Amniotic stem cell (primary cell): ENCODE measurements around the gene MAN2A1.

Experiments
- DNase-seq: peaks from one replicate; lab custom pipeline; 2025; lab: John Stamatoyannopoulos, UW

The MAN2A1 gene

GRCh38 chr5:109682383-109682782, 7.3 kb upstream of the MAN2A1 start:
- DNase-seq = no peak

- DNase-seq = no peak
Measured at GRCh38 chr5:109685916-109686315, 3.8 kb upstream of the MAN2A1 start.

DNA sequence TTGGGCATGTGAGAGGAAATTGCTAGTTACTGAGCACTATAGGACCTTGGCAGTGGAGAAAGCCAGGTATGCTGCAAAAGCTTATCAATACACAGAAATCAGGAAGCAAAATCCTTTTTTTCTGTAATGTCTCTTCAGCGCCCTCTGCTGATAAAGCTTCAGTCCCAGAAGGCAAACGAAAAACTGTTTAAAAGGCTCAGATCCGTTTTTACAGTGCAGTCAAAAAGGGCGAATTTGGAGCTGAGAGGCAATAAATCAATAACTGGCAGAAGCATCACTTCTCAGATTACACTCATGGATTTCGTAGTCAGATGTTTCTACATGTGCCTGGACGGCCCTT, 1.1 kb upstream of the MAN2A1 start:
- DNase-seq = no peak

DNA sequence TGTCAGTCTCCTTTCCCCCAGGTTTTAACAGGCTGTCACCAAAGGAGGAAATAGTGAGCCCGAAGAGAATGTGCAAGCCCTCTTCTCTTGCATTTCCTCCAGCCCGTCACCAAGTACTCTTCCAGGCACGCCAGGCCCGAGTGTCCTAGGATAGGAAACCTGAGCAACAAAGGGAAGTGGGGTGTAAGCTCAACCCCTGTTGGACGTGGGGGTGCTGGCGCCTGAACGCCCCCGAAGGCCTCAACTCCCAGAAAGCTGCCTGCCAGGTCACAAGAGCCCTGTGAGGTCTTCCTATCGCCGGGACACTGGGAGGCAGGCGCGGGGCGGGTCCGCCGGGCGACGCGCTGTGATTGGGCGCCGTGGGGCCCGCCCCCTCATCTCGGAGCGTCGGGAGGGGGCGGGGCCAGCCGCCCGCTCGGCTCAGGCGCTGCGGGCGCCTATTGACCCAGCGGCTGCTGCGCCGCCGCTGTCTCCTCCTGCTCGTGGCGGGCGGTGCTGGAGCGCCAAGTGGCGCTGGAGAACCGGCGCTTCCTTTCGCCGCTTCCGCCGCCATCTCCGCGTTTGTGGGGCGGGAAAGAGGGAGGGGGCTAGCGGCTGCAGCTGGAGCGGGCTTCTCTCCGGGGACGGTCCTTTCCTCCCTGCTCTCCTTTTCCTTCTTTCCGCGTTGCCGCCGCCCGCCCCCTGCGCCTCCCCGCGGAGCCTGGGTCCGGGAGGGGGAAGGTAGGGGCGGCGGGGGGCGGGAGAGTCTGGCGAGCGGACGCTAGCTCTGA, 572 bp upstream of the MAN2A1 start:
- peak; percentile 76 for DNase-seq

- no peak for DNase-seq
Measured at GRCh38 chr5:109690242-109690974, 681 bp downstream of the MAN2A1 start.

- peak; percentile 88 for DNase-seq
Measured at GRCh38 chr5:109690975-109691574, 1.3 kb downstream of the MAN2A1 start.

DNA sequence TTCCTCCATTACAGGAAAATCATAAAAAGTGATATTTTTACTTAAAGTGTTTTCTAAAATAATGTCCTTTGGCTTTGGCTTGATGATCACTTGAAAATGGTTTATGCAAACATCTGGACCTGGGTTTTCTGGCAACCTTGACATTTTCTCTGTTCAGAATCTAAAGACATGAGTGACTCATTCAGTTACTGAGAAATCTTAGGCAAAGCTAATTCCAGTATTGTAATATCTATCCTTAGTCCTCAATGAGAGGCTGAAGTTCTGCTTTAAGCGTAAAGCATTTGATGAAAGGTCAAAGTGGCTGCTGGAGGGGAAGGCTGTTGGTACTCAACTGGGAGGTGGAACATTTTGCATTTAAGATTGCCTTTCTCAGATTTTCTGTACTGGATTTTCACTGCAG, 2.3 kb downstream of the MAN2A1 start:
- peak; percentile 39 for DNase-seq

DNA sequence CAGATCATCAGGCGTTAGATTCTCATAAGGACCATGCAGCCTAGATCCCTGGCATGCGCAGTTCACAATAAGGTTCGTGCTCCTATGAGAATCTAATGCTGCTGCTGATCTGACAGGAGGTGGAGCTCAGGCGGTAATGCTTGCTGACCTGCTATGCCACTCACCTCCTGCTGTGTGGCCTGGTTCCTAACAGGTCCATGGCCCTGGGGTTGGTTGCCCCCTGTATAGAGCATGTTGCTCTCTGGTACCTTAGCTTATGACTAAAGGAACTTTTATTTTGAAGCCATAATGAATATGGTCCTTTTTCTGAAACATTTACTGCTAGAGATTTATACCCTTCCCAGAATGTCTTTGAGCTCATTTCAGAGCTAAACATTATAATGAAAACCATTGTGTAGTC, 3.1 kb downstream of the MAN2A1 start:
- no peak for DNase-seq

DNA sequence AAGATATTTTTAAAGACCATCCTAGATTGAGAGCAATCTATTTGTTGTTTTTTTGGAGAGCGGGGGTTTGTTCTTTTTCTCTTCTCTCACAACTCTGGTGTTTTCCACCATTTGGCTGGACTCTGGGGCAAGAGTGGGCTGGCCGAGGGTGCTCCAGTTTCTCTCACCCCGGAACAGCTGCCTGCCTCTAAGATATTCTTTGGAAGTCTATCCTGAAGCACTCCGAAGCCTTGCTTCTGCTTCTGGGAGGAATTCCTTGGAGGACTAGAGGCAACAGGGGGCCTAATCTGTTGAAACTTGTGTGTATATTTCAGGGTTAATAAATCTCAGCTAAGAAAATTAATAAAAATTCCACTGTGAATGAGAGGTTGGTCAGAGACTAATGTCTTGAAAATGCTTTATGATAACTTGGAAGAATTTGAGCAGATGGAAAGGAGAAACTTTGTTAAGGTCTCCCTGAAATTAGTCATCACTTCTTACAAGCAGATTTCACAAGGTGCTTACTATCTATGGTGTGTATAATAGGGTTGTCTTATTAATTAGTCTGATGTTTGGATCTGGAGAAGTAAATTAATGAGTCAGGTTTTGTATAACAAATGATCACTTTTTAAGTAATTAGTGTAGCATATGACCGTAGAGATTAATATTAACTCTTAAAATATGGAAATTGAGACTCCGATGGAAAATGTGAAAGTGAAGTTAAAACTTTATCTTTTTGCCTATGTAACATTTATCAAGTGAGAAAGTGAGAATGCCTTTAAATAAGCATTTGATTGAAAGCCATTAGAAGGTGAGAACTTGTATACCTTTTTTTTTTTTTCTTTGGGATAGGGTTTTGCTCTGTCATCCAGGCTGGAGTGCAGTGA, 4.0 kb downstream of the MAN2A1 start:
- no peak for DNase-seq

DNA sequence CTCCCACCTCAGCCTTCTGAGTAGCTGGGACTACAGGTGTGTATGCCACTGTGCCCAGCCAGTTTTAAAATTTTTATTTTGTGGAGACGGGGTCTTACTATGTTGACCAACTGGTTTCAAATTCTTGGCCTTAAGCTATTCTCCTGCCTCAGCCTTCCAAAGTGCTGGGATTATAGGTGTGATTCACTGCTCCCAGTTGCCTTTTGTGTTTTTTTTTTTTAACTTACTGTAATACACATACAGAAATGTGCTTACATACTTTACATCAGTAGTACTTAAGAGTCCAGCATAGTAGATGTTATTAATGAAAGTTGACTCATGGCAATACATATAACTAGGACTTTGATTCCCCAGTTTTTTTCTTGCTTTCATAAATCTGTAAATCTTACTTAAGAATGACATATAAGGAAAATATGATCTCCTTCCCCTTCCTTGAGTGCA, 4.7 kb downstream of the MAN2A1 start:
- DNase-seq = peak; percentile 11

- DNase-seq = no peak
Measured at GRCh38 chr5:109695005-109695926, 5.5 kb downstream of the MAN2A1 start.

DNA sequence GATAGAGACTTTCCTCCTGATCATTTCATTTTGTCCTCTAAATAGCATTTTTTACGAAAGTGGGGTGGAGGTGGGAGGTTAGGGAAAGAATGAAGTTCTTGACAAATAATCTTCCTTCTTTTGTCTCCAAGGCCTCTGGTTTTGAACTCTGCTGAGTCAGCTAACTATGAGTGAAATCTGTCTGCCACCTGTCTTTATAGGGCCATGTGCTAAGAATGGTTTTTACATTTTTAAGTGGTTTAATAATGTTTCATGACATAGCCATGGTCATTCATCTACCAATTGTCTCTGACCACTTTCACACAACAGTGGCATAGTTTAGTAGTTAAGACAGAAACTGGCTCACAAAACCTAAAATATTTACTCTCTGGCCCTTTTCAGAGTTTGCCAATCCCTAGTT, 7.6 kb downstream of the MAN2A1 start:
- no peak for DNase-seq

DNA sequence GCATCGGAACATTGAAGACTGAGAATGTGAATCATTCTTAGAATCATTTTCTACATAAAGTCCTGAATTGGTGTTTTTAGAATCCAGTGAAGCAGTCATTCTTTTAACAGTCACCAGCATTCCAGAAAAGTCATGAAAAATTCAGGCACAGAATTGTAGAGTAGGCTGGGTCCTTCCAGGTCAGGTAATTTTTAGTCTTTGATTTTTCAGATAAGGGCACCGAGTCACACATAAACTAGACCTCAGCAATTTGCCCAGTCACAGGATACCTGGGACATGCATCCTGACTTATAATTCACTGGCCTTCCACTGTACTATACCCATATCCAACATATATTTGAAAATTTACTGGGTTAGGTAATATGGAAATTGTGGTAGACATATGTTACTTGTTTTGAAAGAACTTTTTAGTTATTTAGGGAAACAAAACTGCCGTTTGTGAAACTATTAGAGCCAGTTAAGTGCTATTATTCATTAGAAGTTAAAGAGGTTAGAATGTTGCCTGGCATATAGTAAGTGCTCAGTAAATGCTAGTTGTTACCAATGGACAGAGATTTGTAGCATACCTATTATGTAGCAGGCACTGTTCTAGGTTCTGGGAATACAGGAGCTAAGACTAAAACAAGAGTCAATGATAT, 10.9 kb downstream of the MAN2A1 start:
- DNase-seq = no peak

- no peak for DNase-seq
Measured at GRCh38 chr5:109701252-109701651, 11.5 kb downstream of the MAN2A1 start.

DNA sequence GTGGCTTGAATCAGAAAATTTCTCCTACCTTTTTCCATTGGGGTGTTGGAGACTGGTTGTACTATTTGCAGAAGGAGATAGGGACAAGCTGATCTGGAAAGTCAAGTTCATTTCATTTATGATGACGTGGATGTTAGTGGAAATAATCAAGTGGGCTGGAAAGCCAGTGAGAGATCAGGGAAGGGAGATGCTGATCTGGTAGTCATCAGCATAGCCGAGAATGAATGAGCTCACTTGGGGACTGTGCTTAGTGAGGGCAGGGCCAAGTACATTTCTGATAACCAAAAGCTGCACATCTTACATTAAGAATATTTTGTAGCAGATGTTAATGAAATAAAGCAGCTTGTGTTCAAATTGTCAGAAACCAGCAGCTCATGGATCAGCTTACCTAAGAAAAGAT, 12.1 kb downstream of the MAN2A1 start:
- no peak for DNase-seq

- no peak for DNase-seq
Measured at GRCh38 chr5:109703166-109703565, 13.4 kb downstream of the MAN2A1 start.

DNA sequence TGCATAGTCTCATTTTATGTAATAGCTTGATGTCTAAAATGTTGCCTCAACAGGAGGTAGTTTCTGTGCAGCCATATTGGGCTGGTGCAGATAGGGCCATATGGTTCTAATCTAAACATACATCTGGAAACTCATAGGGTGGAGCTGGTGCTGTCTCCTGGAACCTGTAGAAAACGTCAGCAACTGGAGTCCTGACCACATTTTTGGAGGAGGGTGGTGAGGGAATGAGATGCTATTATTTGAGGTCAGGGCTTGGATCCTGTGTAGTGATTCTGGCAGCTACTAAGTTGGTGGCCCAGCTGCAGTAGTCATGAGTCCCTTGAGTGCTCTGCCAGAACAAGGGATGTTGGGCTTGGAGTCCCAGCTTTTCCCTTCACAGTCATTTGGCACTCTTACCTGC, 14.1 kb downstream of the MAN2A1 start:
- no peak for DNase-seq

- DNase-seq = no peak
Measured at GRCh38 chr5:109704282-109704952, 14.7 kb downstream of the MAN2A1 start.

DNA sequence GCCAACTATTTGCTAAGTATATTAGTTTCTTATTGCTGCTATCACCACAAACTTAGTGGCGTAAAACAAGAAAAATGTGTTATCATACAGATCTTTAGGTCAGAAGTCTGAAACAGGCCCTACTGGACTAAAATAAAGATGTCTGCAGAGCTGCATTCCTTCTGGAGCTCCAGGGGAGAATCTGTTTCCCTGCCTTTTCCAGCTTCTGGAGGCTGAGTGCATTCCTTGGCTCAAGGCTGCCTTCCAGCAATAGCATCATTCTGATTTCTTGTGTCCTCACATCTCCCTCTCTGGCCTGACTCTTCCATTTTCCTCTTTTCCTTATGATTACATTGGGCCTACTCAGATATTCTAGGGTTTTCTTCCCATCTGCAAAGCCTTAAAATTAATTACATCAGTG, 15.9 kb downstream of the MAN2A1 start:
- no peak for DNase-seq

- no peak for DNase-seq
Measured at GRCh38 chr5:109706095-109706494, 16.4 kb downstream of the MAN2A1 start.
